ENCODE data around the gene FUT2. TPM values are rescaled to one million over a fixed set of nuclear protein-coding genes. Genes with fewer than 3 reads are reported as not detected.

The FUT2 gene
- total RNA-seq, 8 experiments from 2014 or later: 0.79 to 4.7 (median 1.9) TPM

Other genes starting within 250 kb of the FUT2 start
- gene GRWD1, start 250.0 kb upstream of the FUT2 start, total RNA-seq: 10 to 100 TPM; 10.6 to 46.5 (median 21.8) TPM
- gene KCNJ14, start 240.4 kb upstream of the FUT2 start, total RNA-seq: 1 to 10 TPM in 3 of 8 experiments, under 1 TPM in 5; 0.49 to 1.3 (median 0.86) TPM
- 10 to 100 TPM; 17.3 to 84.5 (median 39.3) TPM for gene CYTH2, start 226.6 kb upstream of the FUT2 start, total RNA-seq
- 10 to 100 TPM in 3 of 8 experiments, 1 to 10 TPM in 2, under 1 TPM in 3; 0.25 to 17.5 (median 6.1) TPM for gene LMTK3, start 184.1 kb upstream of the FUT2 start, total RNA-seq
- gene SULT2B1, start 143.8 kb upstream of the FUT2 start, total RNA-seq: 1 to 10 TPM in 1 of 8 experiments, under 1 TPM in 7; 0.16 to 1.9 (median 0.54) TPM
- under 1 TPM in 4 of 8 experiments, not detected in 4; 0.22 to 0.66 (median 0.50) TPM for gene SPACA4, start 89.2 kb upstream of the FUT2 start, total RNA-seq
- 1 to 10 TPM in 4 of 8 experiments, under 1 TPM in 4; 0.54 to 2.5 (median 1.1) TPM for gene FAM83E, start 80.9 kb upstream of the FUT2 start, total RNA-seq
- gene RPL18, start 76.8 kb upstream of the FUT2 start, total RNA-seq: 1,000 to 10,000 TPM; 1,630 to 4,209 (median 2,425) TPM
- 10 to 100 TPM in 7 of 8 experiments, 1 to 10 TPM in 1; 8.9 to 29.5 (median 16.1) TPM for gene SPHK2, start 76.5 kb upstream of the FUT2 start, total RNA-seq
- 10 to 100 TPM in 4 of 8 experiments, 1 to 10 TPM in 4; 3.3 to 19.6 (median 10.4) TPM for gene DBP, start 58.6 kb upstream of the FUT2 start, total RNA-seq
- gene CA11, start 49.8 kb upstream of the FUT2 start, total RNA-seq: 10 to 100 TPM; 18.4 to 62.1 (median 32.0) TPM
- gene NTN5, start 23.0 kb upstream of the FUT2 start, total RNA-seq: 1 to 10 TPM in 1 of 8 experiments, under 1 TPM in 6, not detected in 1; 0.16 to 1.3 (median 0.50) TPM
- gene MAMSTR, start 23.8 kb downstream of the FUT2 start, total RNA-seq: 1 to 10 TPM in 6 of 8 experiments, under 1 TPM in 2; 0.71 to 5.0 (median 1.7) TPM
- 1 to 10 TPM in 2 of 8 experiments, under 1 TPM in 5, not detected in 1; 0.33 to 9.4 (median 0.42) TPM for gene RASIP1, start 44.6 kb downstream of the FUT2 start, total RNA-seq
- under 1 TPM in 7 of 8 experiments, not detected in 1; 0.14 to 0.76 (median 0.49) TPM for gene IZUMO1, start 50.9 kb downstream of the FUT2 start, total RNA-seq
- 1 to 10 TPM in 1 of 8 experiments, under 1 TPM in 7; 0.13 to 3.7 (median 0.47) TPM for gene FUT1, start 56.7 kb downstream of the FUT2 start, total RNA-seq
- gene FGF21, start 59.6 kb downstream of the FUT2 start, total RNA-seq: under 1 TPM in 2 of 8 experiments, not detected in 6; 0.28 to 0.29 TPM
- 10 to 100 TPM; 26.6 to 49.8 (median 35.1) TPM for gene BCAT2, start 115.1 kb downstream of the FUT2 start, total RNA-seq
- 10 to 100 TPM in 2 of 8 experiments, 1 to 10 TPM in 6; 1.6 to 27.3 (median 5.4) TPM for gene HSD17B14, start 140.5 kb downstream of the FUT2 start, total RNA-seq
- 10 to 100 TPM in 3 of 8 experiments, 1 to 10 TPM in 4, under 1 TPM in 1; 0.33 to 30.8 (median 6.5) TPM for gene PLEKHA4, start 172.6 kb downstream of the FUT2 start, total RNA-seq
- gene PPP1R15A, start 176.4 kb downstream of the FUT2 start, total RNA-seq: 100 to 1,000 TPM in 1 of 8 experiments, 10 to 100 TPM in 7; 35.2 to 157 (median 68.6) TPM
- gene TULP2, start 202.8 kb downstream of the FUT2 start, total RNA-seq: 1 to 10 TPM in 1 of 8 experiments, under 1 TPM in 1, not detected in 6; 0.52 to 2.2 TPM
- 100 to 1,000 TPM in 4 of 8 experiments, 10 to 100 TPM in 4; 60.2 to 309 (median 107) TPM for gene NUCB1, start 204.3 kb downstream of the FUT2 start, total RNA-seq
- under 1 TPM in 5 of 8 experiments, not detected in 3; 0.32 to 0.81 (median 0.50) TPM for gene DHDH, start 237.7 kb downstream of the FUT2 start, total RNA-seq